ENCODE data around the gene HRAS. TPM values are rescaled to one million over a fixed set of nuclear protein-coding genes. Genes with fewer than 3 reads are reported as not detected.

The HRAS gene
- total and polyA plus RNA-seq, 10 of the 15 experiments (the other 5 are each of a cell fraction or from before 2014, with no cell fraction given) = 2.8 to 72.4 (median 31.7) TPM

DNA sequence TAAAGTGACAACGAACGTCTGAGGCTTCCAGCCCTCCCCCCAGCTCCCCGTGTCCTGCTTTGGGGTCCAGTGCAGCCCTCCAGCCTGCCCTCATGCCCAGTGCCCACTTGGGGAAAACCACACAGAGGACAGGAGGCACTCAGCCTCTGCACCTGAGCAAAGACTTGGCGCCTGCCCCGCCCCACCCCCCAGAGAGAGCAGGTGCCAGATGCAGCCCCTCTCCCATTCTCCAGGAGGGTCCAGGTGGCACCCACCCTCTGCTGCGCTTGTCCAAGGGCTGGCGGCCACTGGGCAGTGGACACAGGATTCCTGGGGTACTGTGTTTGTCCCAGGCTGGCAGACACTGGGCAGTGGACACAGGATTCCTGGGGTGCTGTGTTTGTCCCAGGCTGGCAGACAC is 44.0 kb downstream of the HRAS start:
- Histone ChIP-seq H2AFZ (ENCODE audit: control insufficient read depth, low read depth, low read length) (no peak overlapping the region), H3K9ac (ENCODE audit: control insufficient read depth, insufficient read depth, low read length) (no peak overlapping the region), H3K27ac (ENCODE audit: control insufficient read depth, insufficient read depth) (no peak overlapping the region), H3K36me3 (ENCODE audit: control insufficient read depth in 2 of 2, insufficient read depth in 2 of 2, low read length in 1 of 2) (peaks cover 6 to 11% of the 10 kb centered on the region in 2 experiments; a peak in 3 of 4 replicates), H3K4me3 (no peak overlapping the region), H4K20me1 (ENCODE audit: control insufficient read depth, insufficient read depth) (no peaks in the 10 kb centered on the region), H3K4me2 (ENCODE audit: control insufficient read depth, insufficient read depth) (no peak overlapping the region), H3K9me3 (replicated peaks; ENCODE audit: control insufficient read depth, insufficient read depth, low read length) (no peaks in the 10 kb centered on the region), H3K79me2 (ENCODE audit: control insufficient read depth, insufficient read depth, low read length) (no peaks in the 10 kb centered on the region), H3K27me3 (replicated peaks in 1 of 2; ENCODE audit: control insufficient read depth in 2 of 2, insufficient read depth in 2 of 2, low read length in 1 of 2) (no peaks in the 10 kb centered on the region), H3K4me1 (ENCODE audit: control insufficient read depth, insufficient read depth, low read length) (no peaks in the 10 kb centered on the region)
- RAD21 ChIA-PET (ENCODE audit: unreplicated experiment) = no interaction called here
- CTCF ChIA-PET = no interaction called here
- no peak for DNase-seq (ENCODE audit: low read depth, low spot score)
- no peak for ATAC-seq
- TF ChIP-seq, protein P1, sequence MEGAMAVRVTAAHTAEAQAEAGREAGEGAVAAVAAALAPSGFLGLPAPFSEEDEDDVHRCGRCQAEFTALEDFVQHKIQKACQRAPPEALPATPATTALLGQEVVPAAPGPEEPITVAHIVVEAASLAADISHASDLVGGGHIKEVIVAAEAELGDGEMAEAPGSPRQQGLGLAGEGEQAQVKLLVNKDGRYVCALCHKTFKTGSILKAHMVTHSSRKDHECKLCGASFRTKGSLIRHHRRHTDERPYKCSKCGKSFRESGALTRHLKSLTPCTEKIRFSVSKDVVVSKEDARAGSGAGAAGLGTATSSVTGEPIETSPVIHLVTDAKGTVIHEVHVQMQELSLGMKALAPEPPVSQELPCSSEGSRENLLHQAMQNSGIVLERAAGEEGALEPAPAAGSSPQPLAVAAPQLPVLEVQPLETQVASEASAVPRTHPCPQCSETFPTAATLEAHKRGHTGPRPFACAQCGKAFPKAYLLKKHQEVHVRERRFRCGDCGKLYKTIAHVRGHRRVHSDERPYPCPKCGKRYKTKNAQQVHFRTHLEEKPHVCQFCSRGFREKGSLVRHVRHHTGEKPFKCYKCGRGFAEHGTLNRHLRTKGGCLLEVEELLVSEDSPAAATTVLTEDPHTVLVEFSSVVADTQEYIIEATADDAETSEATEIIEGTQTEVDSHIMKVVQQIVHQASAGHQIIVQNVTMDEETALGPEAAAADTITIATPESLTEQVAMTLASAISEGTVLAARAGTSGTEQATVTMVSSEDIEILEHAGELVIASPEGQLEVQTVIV (IDR thresholded peaks at IDR 0.05; ENCODE audit: borderline replicate concordance, partially characterized antibody) = no peak
- TF ChIP-seq PML (IDR thresholded peaks at IDR 0.05; ENCODE audit: low read length) (no peak), NR2C1 (IDR thresholded peaks at IDR 0.05) (no peak), POU2F2 (IDR thresholded peaks at IDR 0.05; ENCODE audit: borderline replicate concordance, low read depth, low read length) (no peak), GATAD2B (conservative IDR thresholded peaks at IDR 0.05; ENCODE audit: low read depth) (no peak)
- TF ChIP-seq, protein P2, sequence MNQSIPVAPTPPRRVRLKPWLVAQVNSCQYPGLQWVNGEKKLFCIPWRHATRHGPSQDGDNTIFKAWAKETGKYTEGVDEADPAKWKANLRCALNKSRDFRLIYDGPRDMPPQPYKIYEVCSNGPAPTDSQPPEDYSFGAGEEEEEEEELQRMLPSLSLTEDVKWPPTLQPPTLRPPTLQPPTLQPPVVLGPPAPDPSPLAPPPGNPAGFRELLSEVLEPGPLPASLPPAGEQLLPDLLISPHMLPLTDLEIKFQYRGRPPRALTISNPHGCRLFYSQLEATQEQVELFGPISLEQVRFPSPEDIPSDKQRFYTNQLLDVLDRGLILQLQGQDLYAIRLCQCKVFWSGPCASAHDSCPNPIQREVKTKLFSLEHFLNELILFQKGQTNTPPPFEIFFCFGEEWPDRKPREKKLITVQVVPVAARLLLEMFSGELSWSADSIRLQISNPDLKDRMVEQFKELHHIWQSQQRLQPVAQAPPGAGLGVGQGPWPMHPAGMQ (IDR thresholded peaks at IDR 0.05; ENCODE audit: borderline replicate concordance) = no peak
- TF ChIP-seq, protein P3, sequence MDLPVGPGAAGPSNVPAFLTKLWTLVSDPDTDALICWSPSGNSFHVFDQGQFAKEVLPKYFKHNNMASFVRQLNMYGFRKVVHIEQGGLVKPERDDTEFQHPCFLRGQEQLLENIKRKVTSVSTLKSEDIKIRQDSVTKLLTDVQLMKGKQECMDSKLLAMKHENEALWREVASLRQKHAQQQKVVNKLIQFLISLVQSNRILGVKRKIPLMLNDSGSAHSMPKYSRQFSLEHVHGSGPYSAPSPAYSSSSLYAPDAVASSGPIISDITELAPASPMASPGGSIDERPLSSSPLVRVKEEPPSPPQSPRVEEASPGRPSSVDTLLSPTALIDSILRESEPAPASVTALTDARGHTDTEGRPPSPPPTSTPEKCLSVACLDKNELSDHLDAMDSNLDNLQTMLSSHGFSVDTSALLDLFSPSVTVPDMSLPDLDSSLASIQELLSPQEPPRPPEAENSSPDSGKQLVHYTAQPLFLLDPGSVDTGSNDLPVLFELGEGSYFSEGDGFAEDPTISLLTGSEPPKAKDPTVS (IDR thresholded peaks at IDR 0.05; ENCODE audit: low read depth, low read length) = no peak
- TF ChIP-seq, protein P4, sequence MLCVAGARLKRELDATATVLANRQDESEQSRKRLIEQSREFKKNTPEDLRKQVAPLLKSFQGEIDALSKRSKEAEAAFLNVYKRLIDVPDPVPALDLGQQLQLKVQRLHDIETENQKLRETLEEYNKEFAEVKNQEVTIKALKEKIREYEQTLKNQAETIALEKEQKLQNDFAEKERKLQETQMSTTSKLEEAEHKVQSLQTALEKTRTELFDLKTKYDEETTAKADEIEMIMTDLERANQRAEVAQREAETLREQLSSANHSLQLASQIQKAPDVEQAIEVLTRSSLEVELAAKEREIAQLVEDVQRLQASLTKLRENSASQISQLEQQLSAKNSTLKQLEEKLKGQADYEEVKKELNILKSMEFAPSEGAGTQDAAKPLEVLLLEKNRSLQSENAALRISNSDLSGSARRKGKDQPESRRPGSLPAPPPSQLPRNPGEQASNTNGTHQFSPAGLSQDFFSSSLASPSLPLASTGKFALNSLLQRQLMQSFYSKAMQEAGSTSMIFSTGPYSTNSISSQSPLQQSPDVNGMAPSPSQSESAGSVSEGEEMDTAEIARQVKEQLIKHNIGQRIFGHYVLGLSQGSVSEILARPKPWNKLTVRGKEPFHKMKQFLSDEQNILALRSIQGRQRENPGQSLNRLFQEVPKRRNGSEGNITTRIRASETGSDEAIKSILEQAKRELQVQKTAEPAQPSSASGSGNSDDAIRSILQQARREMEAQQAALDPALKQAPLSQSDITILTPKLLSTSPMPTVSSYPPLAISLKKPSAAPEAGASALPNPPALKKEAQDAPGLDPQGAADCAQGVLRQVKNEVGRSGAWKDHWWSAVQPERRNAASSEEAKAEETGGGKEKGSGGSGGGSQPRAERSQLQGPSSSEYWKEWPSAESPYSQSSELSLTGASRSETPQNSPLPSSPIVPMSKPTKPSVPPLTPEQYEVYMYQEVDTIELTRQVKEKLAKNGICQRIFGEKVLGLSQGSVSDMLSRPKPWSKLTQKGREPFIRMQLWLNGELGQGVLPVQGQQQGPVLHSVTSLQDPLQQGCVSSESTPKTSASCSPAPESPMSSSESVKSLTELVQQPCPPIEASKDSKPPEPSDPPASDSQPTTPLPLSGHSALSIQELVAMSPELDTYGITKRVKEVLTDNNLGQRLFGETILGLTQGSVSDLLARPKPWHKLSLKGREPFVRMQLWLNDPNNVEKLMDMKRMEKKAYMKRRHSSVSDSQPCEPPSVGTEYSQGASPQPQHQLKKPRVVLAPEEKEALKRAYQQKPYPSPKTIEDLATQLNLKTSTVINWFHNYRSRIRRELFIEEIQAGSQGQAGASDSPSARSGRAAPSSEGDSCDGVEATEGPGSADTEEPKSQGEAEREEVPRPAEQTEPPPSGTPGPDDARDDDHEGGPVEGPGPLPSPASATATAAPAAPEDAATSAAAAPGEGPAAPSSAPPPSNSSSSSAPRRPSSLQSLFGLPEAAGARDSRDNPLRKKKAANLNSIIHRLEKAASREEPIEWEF (IDR thresholded peaks at IDR 0.05; ENCODE audit: insufficient replicate concordance, low read depth, low read length) = no peak
- TF ChIP-seq, protein P5, sequence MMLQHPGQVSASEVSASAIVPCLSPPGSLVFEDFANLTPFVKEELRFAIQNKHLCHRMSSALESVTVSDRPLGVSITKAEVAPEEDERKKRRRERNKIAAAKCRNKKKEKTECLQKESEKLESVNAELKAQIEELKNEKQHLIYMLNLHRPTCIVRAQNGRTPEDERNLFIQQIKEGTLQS (IDR thresholded peaks at IDR 0.05; ENCODE audit: borderline replicate concordance, extremely low read depth, low read depth, low read length) = no peak
- TF ChIP-seq, protein P6, sequence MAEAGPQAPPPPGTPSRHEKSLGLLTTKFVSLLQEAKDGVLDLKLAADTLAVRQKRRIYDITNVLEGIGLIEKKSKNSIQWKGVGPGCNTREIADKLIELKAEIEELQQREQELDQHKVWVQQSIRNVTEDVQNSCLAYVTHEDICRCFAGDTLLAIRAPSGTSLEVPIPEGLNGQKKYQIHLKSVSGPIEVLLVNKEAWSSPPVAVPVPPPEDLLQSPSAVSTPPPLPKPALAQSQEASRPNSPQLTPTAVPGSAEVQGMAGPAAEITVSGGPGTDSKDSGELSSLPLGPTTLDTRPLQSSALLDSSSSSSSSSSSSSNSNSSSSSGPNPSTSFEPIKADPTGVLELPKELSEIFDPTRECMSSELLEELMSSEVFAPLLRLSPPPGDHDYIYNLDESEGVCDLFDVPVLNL (IDR thresholded peaks at IDR 0.05; ENCODE audit: low read depth, low read length) = no peak
- POLR2A ChIA-PET = no interaction called here
- SMC1A ChIA-PET (ENCODE audit: uncharacterized antibody, unreplicated experiment) = no interaction called here
- no peak for FAIRE-seq
- 96% methylated on average over 7 of the region's 7 CpGs for WGBS (ENCODE audit: insufficient coverage, insufficient replicate concordance, low lambda C conversion rate, missing lambda C conversion rate)
- no TSS peak for BruUV-seq (replicated peaks)
- in situ Hi-C loops (cut with MboI) = no loop called here
- intact Hi-C loops (cut with micrococcal nuclease; ENCODE audit: unreplicated experiment) = no loop called here
